ENCODE data around the gene VTA1. TPM values are rescaled to one million over a fixed set of nuclear protein-coding genes. Genes with fewer than 3 reads are reported as not detected.

VTA1 gene, protein sequence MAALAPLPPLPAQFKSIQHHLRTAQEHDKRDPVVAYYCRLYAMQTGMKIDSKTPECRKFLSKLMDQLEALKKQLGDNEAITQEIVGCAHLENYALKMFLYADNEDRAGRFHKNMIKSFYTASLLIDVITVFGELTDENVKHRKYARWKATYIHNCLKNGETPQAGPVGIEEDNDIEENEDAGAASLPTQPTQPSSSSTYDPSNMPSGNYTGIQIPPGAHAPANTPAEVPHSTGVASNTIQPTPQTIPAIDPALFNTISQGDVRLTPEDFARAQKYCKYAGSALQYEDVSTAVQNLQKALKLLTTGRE
- total RNA-seq (2022; extraction: Qiagen RNA extraction) = 41.6 to 49.7 TPM (median 45.8 TPM) in 5 replicates

DNA sequence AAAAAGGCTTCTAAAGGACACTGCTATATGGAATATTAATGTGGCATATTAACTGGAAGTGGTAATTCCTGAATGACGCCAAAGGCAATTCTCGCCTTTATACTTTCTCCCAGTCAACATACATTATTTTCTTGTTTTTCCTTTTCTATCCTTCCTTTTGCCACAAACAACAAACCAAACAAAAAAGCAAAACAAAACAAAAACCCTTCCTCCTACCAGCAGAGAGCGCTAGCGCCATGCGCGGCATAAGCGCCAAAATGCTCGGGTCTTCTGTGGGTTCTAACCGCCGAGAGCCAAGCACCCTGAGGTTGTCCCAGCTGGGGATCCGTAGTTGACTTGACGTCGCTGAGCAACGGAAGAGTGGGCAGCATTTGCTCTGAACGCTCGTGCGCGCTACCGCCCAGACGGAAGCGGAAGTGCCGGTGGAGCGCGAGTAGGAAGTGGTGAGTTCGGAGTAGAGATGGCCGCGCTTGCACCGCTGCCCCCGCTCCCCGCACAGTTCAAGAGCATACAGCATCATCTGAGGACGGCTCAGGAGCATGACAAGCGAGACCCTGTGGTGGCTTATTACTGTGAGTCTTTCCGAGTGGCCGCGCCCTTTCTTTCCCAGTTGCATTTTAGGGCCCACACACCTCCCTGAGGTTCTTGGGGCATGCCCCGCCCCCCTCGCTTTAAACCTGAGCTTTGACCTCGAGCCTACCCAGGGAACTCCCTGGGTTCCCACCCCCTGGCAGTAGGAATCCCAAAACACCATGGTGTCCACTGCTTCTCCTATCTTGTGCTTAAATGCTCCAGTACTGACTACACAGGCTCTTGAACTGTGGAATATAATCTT is at the start of gene VTA1, which contains the start of gene NMBR:
Gene VTA1 (plus strand): TSS at position 436 of the 835 bp plus-strand sequence. CDS start 25 bp downstream, at position 461.
Gene NMBR (minus strand): TSS at position 295 of the 835 bp plus-strand sequence. CDS start 58,464 bp downstream, outside the sequence.

GRCh38 chr6:142132625-142133024 is 14.4 kb upstream of the VTA1 start, which contains the start of gene GJE1:
TSS of gene GJE1 (plus strand) at chr6:142132925. CDS start at chr6:142133159, 234 bp downstream.

Other genes with a start within 250 kb of the VTA1 start
- gene GJE1, start 14.3 kb upstream of the VTA1 start, total RNA-seq (2022; extraction: Qiagen RNA extraction) = not detected in 5 replicates
- gene NMBR, start 141 bp upstream of the VTA1 start, total RNA-seq (2022; extraction: Qiagen RNA extraction) = not detected in 5 replicates
- gene ADGRG6, start 154.7 kb downstream of the VTA1 start, total RNA-seq (2022; extraction: Qiagen RNA extraction) = 39.7 to 68.3 TPM (median 57.3 TPM) in 5 replicates